ENCODE measurements around the gene G6PC2.

DNA sequence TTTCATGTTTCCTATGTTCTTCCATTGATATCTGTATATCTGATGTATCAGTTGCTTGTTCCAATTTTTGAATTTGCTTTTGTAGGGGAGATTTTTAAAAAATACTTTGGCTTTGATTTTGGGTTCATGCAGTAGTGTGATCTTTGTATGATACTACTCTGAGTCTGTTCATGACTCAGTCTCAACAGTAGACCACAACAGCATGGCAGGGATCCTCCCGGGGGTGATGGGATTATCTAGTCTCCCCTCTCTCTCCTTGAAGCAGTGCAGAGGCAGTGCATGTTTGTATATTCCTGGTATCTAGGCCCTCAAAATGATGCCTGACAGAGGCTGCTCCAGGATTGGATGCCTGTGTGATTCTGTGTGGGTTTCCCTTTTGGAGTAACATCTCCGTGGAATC, 55.3 kb downstream of the G6PC2 start:
- TF ChIP-seq, protein P1, sequence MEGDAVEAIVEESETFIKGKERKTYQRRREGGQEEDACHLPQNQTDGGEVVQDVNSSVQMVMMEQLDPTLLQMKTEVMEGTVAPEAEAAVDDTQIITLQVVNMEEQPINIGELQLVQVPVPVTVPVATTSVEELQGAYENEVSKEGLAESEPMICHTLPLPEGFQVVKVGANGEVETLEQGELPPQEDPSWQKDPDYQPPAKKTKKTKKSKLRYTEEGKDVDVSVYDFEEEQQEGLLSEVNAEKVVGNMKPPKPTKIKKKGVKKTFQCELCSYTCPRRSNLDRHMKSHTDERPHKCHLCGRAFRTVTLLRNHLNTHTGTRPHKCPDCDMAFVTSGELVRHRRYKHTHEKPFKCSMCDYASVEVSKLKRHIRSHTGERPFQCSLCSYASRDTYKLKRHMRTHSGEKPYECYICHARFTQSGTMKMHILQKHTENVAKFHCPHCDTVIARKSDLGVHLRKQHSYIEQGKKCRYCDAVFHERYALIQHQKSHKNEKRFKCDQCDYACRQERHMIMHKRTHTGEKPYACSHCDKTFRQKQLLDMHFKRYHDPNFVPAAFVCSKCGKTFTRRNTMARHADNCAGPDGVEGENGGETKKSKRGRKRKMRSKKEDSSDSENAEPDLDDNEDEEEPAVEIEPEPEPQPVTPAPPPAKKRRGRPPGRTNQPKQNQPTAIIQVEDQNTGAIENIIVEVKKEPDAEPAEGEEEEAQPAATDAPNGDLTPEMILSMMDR (IDR thresholded peaks at IDR 0.05; ENCODE audit: insufficient read depth, low read depth, low read length): no peak
- TF ChIP-seq EZH2 (IDR thresholded peaks at IDR 0.05; ENCODE audit: insufficient read depth, low read length): no peak

Data from astrocyte (in vitro differentiated cells and primary cell).